Esophagus muscularis mucosa (tissue), 4 donors: ENCODE data around the gene EIF1B. TPM values are rescaled to one million over a fixed set of nuclear protein-coding genes. Genes with fewer than 3 reads are reported as not detected.

Experiments
- DNase-seq: peaks from one replicate; pipeline ENCODE4 v3.0.0-alpha.2; 2017; ENCODE audit errors: extremely low spot score
- H3K27ac ChIP-seq, 4 donors: fragments of 200-600 bp; sonication (generic); replicated peaks in 1 of 4; 1 replicate in 3 of 4; 2 replicates in 1 of 4; pipeline ENCODE4 v1.5.1; 2016 to 2019; ENCODE audit warnings: mild to moderate bottlenecking in 1 of 4
- H3K27me3 ChIP-seq, 4 donors: fragments of 200-600 bp; sonication (generic); one replicate each; pipeline versions ENCODE4 v1.5.1 to v1.6.0; 2016 to 2019
- H3K36me3 ChIP-seq, 4 donors: fragments of 200-600 bp; sonication (generic); one replicate each; pipeline ENCODE4 v1.5.1; 2016 to 2019
- H3K4me1 ChIP-seq, 4 donors: fragments of 200-600 bp; sonication (generic); one replicate each; pipeline ENCODE4 v1.5.1; 2016 to 2019
- H3K4me3 ChIP-seq, 4 donors: fragments of 200-600 bp; sonication (generic); 1 replicate in 2 of 4; 2 replicates in 2 of 4; pipeline ENCODE4 v1.5.1; 2016 to 2019; ENCODE audit warnings: mild to moderate bottlenecking in 4 of 4, moderate library complexity in 1 of 4
- H3K9me3 ChIP-seq, 4 donors: fragments of 200-600 bp; sonication (generic); 1 replicate in 3 of 4; 2 replicates in 1 of 4; pipeline ENCODE4 v1.5.1; 2016 to 2019
- CTCF ChIP-seq, 3 experiments: fragments of 200-600 bp in 2 of 3; fragments of 450-650 bp in 1 of 3; sonication (generic) in 2 of 3; IDR thresholded peaks; one replicate each; pipeline ENCODE4 v1.5.1; 2017 to 2019; ENCODE audit warnings: antibody characterized with exemption in 3 of 3, mild to moderate bottlenecking in 2 of 3, moderate library complexity in 1 of 3
- EP300 ChIP-seq: sonication (generic); formaldehyde crosslinking; IDR thresholded peaks from one replicate; pipeline ENCODE4 v1.6.1; 2017; ENCODE audit warnings: antibody characterized with exemption
- POLR2A ChIP-seq: fragments of 450-650 bp; IDR thresholded peaks from one replicate; pipeline ENCODE4 v1.6.1; 2017; ENCODE audit warnings: antibody characterized with exemption, moderate library complexity, mild to moderate bottlenecking, low read depth
- POLR2AphosphoS5 ChIP-seq, 2 donors: sonication (generic); formaldehyde crosslinking; IDR thresholded peaks; one replicate each; pipeline ENCODE4 v1.6.1; 2017; ENCODE audit warnings: antibody characterized with exemption in 2 of 2
- WGBS: methylation state at CpG from one replicate; pipeline ENCODE4 v1.1.5; 2018; 5-methylcytosine and 5-hydroxymethylcytosine counted together
- intact Hi-C: fragments of 100-400 bp; cut with DNase I; formaldehyde crosslinking; loops from one replicate; pipeline ENCODE4 v1.15.1; 2023
- total RNA-seq, 4 donors: library from RNA; depleted of rRNA; stranded (reverse); fragments of >200 nt; gene quantifications; one replicate each; pipeline versions ENCODE4 v1.1.0 to v1.2.1, GENCODE V29; 2016

EIF1B gene
- total RNA-seq, 4 donors from 2014 or later: 26.5 to 32.5 (median 30.7) TPM

DNA sequence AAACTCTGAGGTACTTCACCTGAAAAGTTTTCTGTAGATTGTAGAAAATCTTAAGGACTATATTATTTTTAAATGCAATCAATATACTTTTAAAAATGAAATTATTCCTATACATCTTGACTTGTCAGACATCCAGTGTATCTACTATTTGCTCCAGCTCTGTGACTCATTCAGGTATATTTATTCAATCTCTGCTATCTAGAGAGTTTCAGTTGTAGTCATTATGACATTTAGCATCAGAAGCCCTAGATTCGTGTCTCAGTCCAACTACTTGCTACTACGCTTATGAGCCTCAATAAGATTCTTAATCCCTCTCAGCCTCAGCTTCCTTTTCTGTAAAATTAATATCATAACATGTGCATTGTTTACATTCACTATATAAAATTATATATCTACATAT, 22.3 kb upstream of the EIF1B start:
- Histone ChIP-seq H3K4me3 (no peak overlapping the region), H3K27ac (no peak overlapping the region), H3K27me3 (no peaks in the 10 kb centered on the region), H3K4me1 (no peaks in the 10 kb centered on the region), H3K36me3 (peaks cover 0 to 14% (median 5%) of the 10 kb centered on the region in 4 donors), H3K9me3 (peaks cover 0 to 8% (median 0%) of the 10 kb centered on the region in 4 donors)
- intact Hi-C loops: no loop called here
- no peak for DNase-seq
- TF ChIP-seq POLR2AphosphoS5 (IDR thresholded peaks at IDR 0.05) (no peak), EP300 (no peak), CTCF (IDR thresholded peaks at IDR 0.05) (no peak), POLR2A (no peak)
- 90% methylated on average over 2 of the region's 2 CpGs for WGBS

- intact Hi-C loops: no loop called here
Measured at GRCh38 chr3:40290396-40290795, 19.1 kb upstream of the EIF1B start.

DNA sequence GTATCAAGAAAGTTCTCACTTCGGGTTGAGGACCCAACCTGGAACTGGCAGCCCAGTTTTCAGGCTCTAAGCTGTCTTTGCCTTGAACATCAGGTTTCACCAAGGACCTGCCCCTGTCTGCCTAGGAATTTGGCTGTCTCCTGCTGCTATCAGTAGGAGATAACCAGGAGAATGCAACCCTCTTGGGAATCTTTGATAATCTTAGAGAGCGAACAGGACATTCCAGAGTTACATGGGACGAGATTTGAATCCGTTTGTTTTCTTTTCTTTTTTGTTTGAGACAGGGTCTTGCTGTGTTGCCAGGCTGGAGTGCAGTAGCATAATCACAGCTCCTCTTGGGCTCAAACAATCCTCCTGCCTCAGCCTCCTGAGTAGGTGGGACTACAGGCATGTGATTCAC, 18.0 kb upstream of the EIF1B start:
- Histone ChIP-seq H3K4me3 (no peak overlapping the region), H3K27me3 (no peaks in the 10 kb centered on the region), H3K27ac (no peak overlapping the region), H3K9me3 (no peaks in the 10 kb centered on the region), H3K36me3 (peaks cover 0 to 22% (median 5%) of the 10 kb centered on the region in 4 donors), H3K4me1 (no peaks in the 10 kb centered on the region)
- intact Hi-C loops: no loop called here
- WGBS: 97% methylated on average over 4 of the region's 4 CpGs
- no peak for DNase-seq
- TF ChIP-seq CTCF (IDR thresholded peaks at IDR 0.05) (no peak), EP300 (no peak), POLR2A (no peak)

More at GRCh38 chr3:40290396-40290795, 19.1 kb upstream of the EIF1B start:
- H3K9me3 ChIP-seq: no peaks in the 10 kb centered on the region
- H3K27ac ChIP-seq: no peak overlapping the region
- DNase-seq: no peak
- no peaks in the 10 kb centered on the region for H3K27me3 ChIP-seq
- H3K4me1 ChIP-seq: no peaks in the 10 kb centered on the region
- no peak for TF ChIP-seq POLR2A
- TF ChIP-seq CTCF (IDR thresholded peaks at IDR 0.05): no peak
- TF ChIP-seq EP300: no peak
- TF ChIP-seq POLR2AphosphoS5 (IDR thresholded peaks at IDR 0.05): no peak
- H3K4me3 ChIP-seq: no peak overlapping the region
- H3K36me3 ChIP-seq: peaks cover 0 to 22% (median 5%) of the 10 kb centered on the region in 4 donors
- 90% methylated on average over 6 of the region's 6 CpGs for WGBS

DNA sequence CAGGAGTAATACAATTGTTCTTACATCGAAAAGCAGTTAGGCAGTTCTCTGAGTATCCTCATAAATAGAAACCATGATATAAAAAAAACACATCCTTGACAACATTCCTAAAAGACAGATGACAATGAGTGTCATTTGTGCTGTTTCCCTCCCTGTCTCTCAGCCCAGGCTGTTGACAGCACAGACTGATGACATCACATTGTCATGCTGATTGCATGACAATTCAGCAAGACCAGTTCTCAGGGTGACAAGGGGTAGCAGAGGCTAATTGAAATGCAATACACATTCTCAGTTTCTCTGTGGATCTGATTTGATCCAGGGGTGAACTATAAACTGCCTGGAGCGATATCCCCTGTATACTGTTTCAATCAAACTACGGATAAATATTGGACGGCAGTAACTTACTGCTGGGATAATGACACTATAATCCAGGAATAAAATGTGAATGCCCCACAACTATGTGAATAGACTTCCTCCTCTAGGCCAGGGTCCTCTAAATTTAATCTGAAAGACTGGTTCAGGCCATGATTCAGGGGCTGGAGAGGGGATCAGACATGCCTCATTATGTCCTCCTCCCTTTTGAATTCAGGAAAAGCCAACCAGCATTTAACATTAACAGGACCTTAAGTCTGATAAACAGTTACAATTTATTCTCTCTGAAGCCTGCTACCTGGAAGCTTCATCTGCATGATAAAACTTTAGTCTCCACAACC, 16.7 kb upstream of the EIF1B start:
- Histone ChIP-seq H3K27ac (no peak overlapping the region), H3K27me3 (no peaks in the 10 kb centered on the region), H3K4me1 (no peaks in the 10 kb centered on the region), H3K36me3 (peaks cover 0 to 22% (median 5%) of the 10 kb centered on the region in 4 donors), H3K4me3 (no peak overlapping the region), H3K9me3 (no peaks in the 10 kb centered on the region)
- 71% methylated on average over 4 of the region's 4 CpGs for WGBS
- no peak for TF ChIP-seq EP300
- no peak for TF ChIP-seq CTCF (IDR thresholded peaks at IDR 0.05)
- no peak for TF ChIP-seq POLR2AphosphoS5 (IDR thresholded peaks at IDR 0.05)
- no peak for TF ChIP-seq POLR2A
- intact Hi-C loops: no loop called here
- DNase-seq: no peak

- Histone ChIP-seq H3K4me1 (no peaks in the 10 kb centered on the region), H3K9me3 (no peaks in the 10 kb centered on the region), H3K4me3 (no peak overlapping the region), H3K27ac (no peak overlapping the region), H3K36me3 (peaks cover 0 to 22% (median 5%) of the 10 kb centered on the region in 4 donors), H3K27me3 (no peaks in the 10 kb centered on the region)
- 95% methylated on average over 1 of the region's 1 CpG for WGBS
- no peak for DNase-seq
- intact Hi-C loops: no loop called here
- TF ChIP-seq POLR2AphosphoS5 (IDR thresholded peaks at IDR 0.05) (no peak), EP300 (no peak), POLR2A (no peak)
Measured at GRCh38 chr3:40294434-40294833, 15.1 kb upstream of the EIF1B start.
